CD14-positive monocyte (primary cell): Measurements from ENCODE around the gene SMIM22. TPM values are rescaled to one million over a fixed set of nuclear protein-coding genes. Genes with fewer than 3 reads are reported as not detected.

ENCODE experiments used
- DNase-seq, 3 donors: peaks; one replicate each; pipeline ENCODE4 v3.0.0-alpha.2; 2011 to 2022
- H2AFZ ChIP-seq: 2 replicates; pipeline ENCODE4 v1.6.0; 2012; ENCODE audit warnings: mild to moderate bottlenecking, low read depth, low read length, inconsistent platforms; ENCODE audit not compliant: insufficient read depth, poor library complexity, severe bottlenecking
- H3K27ac ChIP-seq, 2 donors: 1 replicate in 1 of 2; 2 replicates in 1 of 2; pipeline ENCODE4 v1.5.1; 2012 to 2013; ENCODE audit warnings: low read length in 2 of 2, control low read depth in 1 of 2, inconsistent platforms in 1 of 2, low read depth in 1 of 2, mild to moderate bottlenecking in 1 of 2
- H3K27me3 ChIP-seq, 2 donors: one replicate each; pipeline versions ENCODE4 v1.6.0 to v1.6.1; 2011 to 2013; ENCODE audit warnings: low read length in 2 of 2; ENCODE audit not compliant: control insufficient read depth in 2 of 2, insufficient read depth in 2 of 2
- H3K36me3 ChIP-seq, 2 donors: replicated peaks in 1 of 2; 1 replicate in 1 of 2; 2 replicates in 1 of 2; pipeline versions ENCODE4 v1.5.1 to v1.6.1; 2012 to 2013; ENCODE audit warnings: low read length in 2 of 2, control low read depth in 1 of 2, inconsistent platforms in 1 of 2, mild to moderate bottlenecking in 1 of 2; ENCODE audit not compliant: insufficient read depth in 2 of 2, control insufficient read depth in 1 of 2
- H3K4me1 ChIP-seq, 2 donors: 1 replicate in 1 of 2; 2 replicates in 1 of 2; pipeline versions ENCODE4 v1.5.1 to v1.6.1; 2012 to 2013; ENCODE audit warnings: low read length in 2 of 2, control low read depth in 1 of 2, inconsistent platforms in 1 of 2, mild to moderate bottlenecking in 1 of 2, moderate library complexity in 1 of 2; ENCODE audit not compliant: insufficient read depth in 2 of 2, control insufficient read depth in 1 of 2
- H3K4me2 ChIP-seq: replicated peaks from 2 replicates; pipeline ENCODE3; 2012; ENCODE audit warnings: low read length, moderate library complexity, mild to moderate bottlenecking; ENCODE audit not compliant: poor library complexity, severe bottlenecking; ENCODE audit errors: extremely low read depth
- H3K4me3 ChIP-seq, 3 experiments: fragments of 200-600 bp in 1 of 3; sonication (generic) in 1 of 3; replicated peaks in 1 of 3; 1 replicate in 2 of 3; 2 replicates in 1 of 3; pipeline ENCODE4 v1.5.1; 2011 to 2013; ENCODE audit warnings: low read length in 3 of 3, mild to moderate bottlenecking in 3 of 3, control low read depth in 2 of 3, low read depth in 2 of 3, inconsistent platforms in 1 of 3, moderate library complexity in 1 of 3
- H3K79me2 ChIP-seq: 2 replicates; pipeline ENCODE4 v1.6.0; 2012; ENCODE audit warnings: mild to moderate bottlenecking, control low read depth, inconsistent platforms, low read length, moderate library complexity; ENCODE audit not compliant: insufficient read depth
- H3K9ac ChIP-seq: 2 replicates; pipeline ENCODE4 v1.6.0; 2017; ENCODE audit warnings: low read length, mild to moderate bottlenecking; ENCODE audit not compliant: insufficient read depth, poor library complexity, severe bottlenecking
- H3K9me3 ChIP-seq, 2 donors: replicated peaks in 1 of 2; 1 replicate in 1 of 2; 2 replicates in 1 of 2; pipeline versions ENCODE4 v1.5.1 to v1.6.1; 2012 to 2013; ENCODE audit warnings: low read length in 2 of 2, control low read depth in 1 of 2; ENCODE audit not compliant: control insufficient read depth in 1 of 2, insufficient read depth in 1 of 2
- H4K20me1 ChIP-seq: 2 replicates; pipeline ENCODE4 v1.6.0; 2012; ENCODE audit warnings: mild to moderate bottlenecking, low read length, control low read depth, moderate library complexity; ENCODE audit not compliant: insufficient read depth
- H3K27ac Mint-ChIP-seq, 7 donors: one replicate each; pipeline ENCODE4 v1.8.0; 2020; ENCODE audit warnings: mild to moderate bottlenecking in 7 of 7, mixed read lengths in 7 of 7, moderate library complexity in 6 of 7, inconsistent platforms in 2 of 7
- H3K27me3 Mint-ChIP-seq, 3 donors: one replicate each; pipeline ENCODE4 v1.8.0; 2021 to 2022; ENCODE audit warnings: low read depth in 3 of 3, mild to moderate bottlenecking in 3 of 3, mixed read lengths in 3 of 3, moderate library complexity in 3 of 3, inconsistent platforms in 1 of 3
- H3K36me3 Mint-ChIP-seq, 2 donors: one replicate each; pipeline ENCODE4 v1.8.0; 2020; ENCODE audit warnings: mixed read lengths in 2 of 2, inconsistent platforms in 1 of 2, mild to moderate bottlenecking in 1 of 2
- H3K4me1 Mint-ChIP-seq: one replicate; pipeline ENCODE4 v1.8.0; 2020; ENCODE audit warnings: mild to moderate bottlenecking, mixed read lengths
- H3K4me3 Mint-ChIP-seq, 2 donors: one replicate each; pipeline ENCODE4 v1.8.0; 2020; ENCODE audit warnings: mild to moderate bottlenecking in 2 of 2, mixed read lengths in 2 of 2, moderate library complexity in 1 of 2
- H3K9me3 Mint-ChIP-seq, 7 donors: one replicate each; pipeline ENCODE4 v1.8.0; 2020 to 2022; ENCODE audit warnings: mixed read lengths in 7 of 7, mild to moderate bottlenecking in 6 of 7, moderate library complexity in 6 of 7, inconsistent platforms in 2 of 7
- CTCF ChIP-seq: fragments of 200-600 bp; IDR thresholded peaks from one replicate; pipeline ENCODE4 v1.8.0; 2022; ENCODE audit warnings: antibody characterized with exemption, mild to moderate bottlenecking
- WGBS: methylation state at CpG from one replicate; pipeline ENCODE4 v1.1.5; 2013; ENCODE audit warnings: missing lambda C conversion rate; ENCODE audit not compliant: insufficient coverage; 5-methylcytosine and 5-hydroxymethylcytosine counted together
- intact Hi-C, 2 donors: fragments of 100-400 bp; cut with micrococcal nuclease; formaldehyde crosslinking; loops; one replicate each; pipeline versions ENCODE4 v1.15.0 to v1.15.1; 2023
- polyA plus RNA-seq, 3 donors: library from polyadenylated mRNA; depleted of rRNA in 1 of 3; unstranded in 2 of 3; stranded (reverse) in 1 of 3; fragments of 300-500 nt in 2 of 3; fragments of >200 nt in 1 of 3; fragmentation: Illumina TruSeq in 2 of 3; gene quantifications; 1 replicate in 2 of 3; 2 replicates in 1 of 3; pipeline ENCODE4 v1.2.3, GENCODE V29; 2012 to 2021

The SMIM22 gene
- polyA plus RNA-seq, 3 donors, result not detected

- no peak for DNase-seq
- no peak for TF ChIP-seq CTCF
- Mint-ChIP-seq H3K36me3 (peaks cover 41 to 51% of the 10 kb centered on the region in 2 donors), H3K27me3 (peaks cover 0 to 2% (median 0%) of the 10 kb centered on the region in 3 donors), H3K27ac (no peak overlapping the region), H3K4me3 (no peak overlapping the region), H3K9me3 (peaks cover 5 to 11% (median 8%) of the 10 kb centered on the region in 7 donors), H3K4me1 (no peaks in the 10 kb centered on the region)
- intact Hi-C loops, result no loop called here
- WGBS, result 96% methylated on average over 8 of the region's 8 CpGs
- peaks cover 0 to 6% of the 10 kb centered on the region in 2 donors for H3K9me3 ChIP-seq
- no peak overlapping the region for H3K27ac ChIP-seq
- no peak overlapping the region for H3K4me2 ChIP-seq
- peaks cover 53 to 58% of the 10 kb centered on the region in 2 donors for H3K36me3 ChIP-seq
- no peaks in the 10 kb centered on the region for H3K79me2 ChIP-seq
- H3K4me1 ChIP-seq, result no peaks in the 10 kb centered on the region
- H3K27me3 ChIP-seq, result no peaks in the 10 kb centered on the region
- no peak overlapping the region for H3K9ac ChIP-seq
- no peak overlapping the region for H2AFZ ChIP-seq
- no peak overlapping the region for H3K4me3 ChIP-seq
- no peaks in the 10 kb centered on the region for H4K20me1 ChIP-seq
Observed at GRCh38 chr16:4750896-4751295, 44.3 kb upstream of the SMIM22 start.

- peaks cover 5 to 11% (median 8%) of the 10 kb centered on the region in 7 donors for H3K9me3 Mint-ChIP-seq
- peaks cover 55 to 72% of the 10 kb centered on the region in 2 donors for H3K36me3 ChIP-seq
Observed at GRCh38 chr16:4752351-4753100, 42.6 kb upstream of the SMIM22 start.

More at GRCh38 chr16:4752351-4753100, 42.6 kb upstream of the SMIM22 start:
- no peak for DNase-seq
- H3K4me3 Mint-ChIP-seq, result no peak overlapping the region
- H3K36me3 Mint-ChIP-seq, result peaks cover 52 to 66% of the 10 kb centered on the region in 2 donors
- WGBS, result 98% methylated on average over 43 of the region's 44 CpGs
- H3K27ac Mint-ChIP-seq, result no peak overlapping the region
- H2AFZ ChIP-seq, result no peak overlapping the region
- no peaks in the 10 kb centered on the region for H3K4me1 ChIP-seq
- H3K27me3 Mint-ChIP-seq, result peaks cover 0 to 2% (median 0%) of the 10 kb centered on the region in 3 donors
- H3K4me2 ChIP-seq, result no peak overlapping the region
- no peaks in the 10 kb centered on the region for H3K79me2 ChIP-seq
- intact Hi-C loops, result no loop called here
- H3K27ac ChIP-seq, result no peak overlapping the region
- H3K9me3 ChIP-seq, result peaks cover 0 to 6% of the 10 kb centered on the region in 2 donors
- no peaks in the 10 kb centered on the region for H3K4me1 Mint-ChIP-seq
- no peak overlapping the region for H3K9ac ChIP-seq
- H4K20me1 ChIP-seq, result no peaks in the 10 kb centered on the region
- no peaks in the 10 kb centered on the region for H3K27me3 ChIP-seq
- no peak overlapping the region for H3K4me3 ChIP-seq
- TF ChIP-seq CTCF, result no peak
